Left ventricle myocardium superior (tissue), 1 donor: ENCODE results near the gene CAPN3. TPM values are rescaled to one million over a fixed set of nuclear protein-coding genes. Genes with fewer than 3 reads are reported as not detected.
"Not testable (repeated sequence)": the region's sequence is repeated elsewhere in the genome, so short reads cannot be mapped to it uniquely, and the experiment has no call there.

ENCODE experiments used
- ATAC-seq: fragments of 200-7000 bp; cut with Tn5 transposase; one replicate; pipeline ENCODE4 v1.9.1; 2020; ENCODE audit warnings: mild to moderate bottlenecking, moderate library complexity
- DNase-seq: peaks from one replicate; pipeline ENCODE4 v3.0.0-alpha.2; 2020
- intact Hi-C: fragments of 100-400 bp; cut with micrococcal nuclease; formaldehyde crosslinking; loops from one replicate; pipeline ENCODE4 v1.11.0; 2022
- long read RNA-seq: library from polyadenylated mRNA; unstranded; transcript quantifications from one replicate; pipeline ENCODE4 v2.0.0, GENCODE V29; 2021
- total RNA-seq: library from RNA; stranded (reverse); fragmentation: NEBNext Ultra II Directional; extraction: Animal tissue kit (Norgen Biotek cat#: 25700); gene quantifications from one replicate; pipeline ENCODE4 v1.2.1, GENCODE V29; 2021
- donor health status: DM: no; HTN: yes; CAD: no; lungs with severe emphysema.

The CAPN3 gene
- total RNA-seq = 3.8 TPM
- long read RNA-seq = 0 reads

- peak; percentile 92 for ATAC-seq
These were observed at the start of gene CAPN3 for GRCh38 chr15:42359249-42359648. TSS of gene CAPN3 (plus strand) at chr15:42359501. CDS start at chr15:42359806, 305 bp downstream.

DNA sequence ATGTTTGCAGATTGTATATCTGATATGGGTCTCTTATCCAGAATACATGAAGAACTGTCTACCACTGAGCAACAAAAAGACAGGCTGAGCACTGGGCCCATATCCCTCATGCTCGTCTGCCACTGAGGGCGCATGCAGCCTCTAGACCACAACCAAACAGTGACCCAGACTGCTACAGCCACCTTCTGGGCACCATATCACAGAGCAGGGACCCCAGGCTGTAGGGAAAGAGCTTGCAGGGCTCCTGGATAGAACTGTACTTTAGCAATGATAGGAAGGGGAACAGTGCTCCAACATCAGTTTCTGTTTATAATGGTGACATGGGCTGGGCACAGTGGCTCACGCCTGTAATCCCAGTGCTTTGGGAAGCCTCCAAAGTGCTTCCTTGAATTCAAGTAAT lies 45.8 kb upstream of the CAPN3 start:
- intact Hi-C loops = no loop called here
- DNase-seq (no peak), ATAC-seq (no peak)

More at GRCh38 chr15:42359249-42359648, at the start of gene CAPN3:
- no peak for DNase-seq
- intact Hi-C loops = no loop called here

DNA sequence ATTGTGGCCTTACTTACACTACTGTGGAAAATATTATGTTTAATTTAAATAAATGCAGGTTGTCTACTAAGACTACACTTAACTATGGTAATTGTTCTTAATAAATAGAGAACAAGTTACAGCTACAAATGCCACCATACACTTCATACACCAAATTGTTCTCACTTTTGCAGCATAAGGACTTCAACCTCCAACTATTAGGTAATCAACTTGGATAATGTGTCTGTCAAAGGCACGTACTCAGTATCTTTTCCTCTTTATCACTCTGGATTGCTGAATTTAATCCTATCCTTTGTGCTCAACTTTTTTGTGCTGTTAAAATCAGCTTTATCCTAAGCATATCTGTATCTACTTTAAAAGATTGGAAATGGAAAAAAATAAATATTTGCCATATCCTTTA lies 44.5 kb upstream of the CAPN3 start:
- ATAC-seq = no peak
- no peak for DNase-seq
- intact Hi-C loops = no loop called here

DNA sequence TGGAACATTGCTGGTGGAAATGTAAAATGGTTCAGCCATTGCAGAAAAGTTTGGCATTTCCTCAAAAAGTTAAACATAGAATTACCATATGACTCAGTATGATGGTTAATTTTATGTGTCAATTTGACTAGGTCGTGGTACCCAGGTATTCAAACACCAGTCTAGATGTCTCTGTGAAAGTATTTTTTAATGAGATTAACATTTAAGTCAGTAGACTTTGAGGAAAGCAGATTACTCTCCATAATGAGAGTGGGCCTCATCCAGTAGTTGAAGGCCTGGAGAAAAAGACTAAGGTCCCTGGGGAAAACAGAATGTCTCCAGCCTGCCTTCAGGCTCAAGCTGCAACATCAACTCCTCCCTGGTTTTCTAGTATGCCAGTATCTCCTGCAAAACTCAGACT lies 43.8 kb upstream of the CAPN3 start:
- intact Hi-C loops = no loop called here
- ATAC-seq = no peak

DNA sequence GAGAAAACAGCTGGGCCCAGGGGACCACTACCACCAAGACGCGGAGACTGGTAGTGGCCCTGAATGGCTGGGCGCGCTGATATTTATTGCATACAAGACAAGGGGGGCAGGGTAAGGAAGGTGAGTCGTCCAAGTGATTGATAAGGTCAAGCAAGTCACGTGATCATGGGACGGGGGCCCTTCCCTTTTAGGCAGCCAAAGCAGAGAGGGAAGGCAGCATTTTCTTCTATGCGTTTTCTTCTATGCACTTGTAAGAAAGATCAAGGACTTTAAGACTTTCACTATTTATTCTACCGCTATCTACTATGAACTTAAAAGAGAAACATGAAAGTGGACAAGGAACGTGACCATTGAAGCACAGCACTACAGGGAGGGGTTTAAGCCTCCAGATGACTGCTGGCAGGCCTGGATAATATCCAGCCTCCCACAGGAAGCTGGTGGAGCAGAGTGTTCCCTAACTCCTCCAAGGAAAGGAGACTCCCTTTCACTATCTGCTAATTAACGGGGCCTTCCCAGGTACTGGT lies 43.0 kb upstream of the CAPN3 start:
- DNase-seq, ATAC-seq, intact Hi-C loops: not testable (repeated sequence)

More for the DNA sequence above, 43.8 kb upstream of the CAPN3 start:
- no peak for DNase-seq

DNA sequence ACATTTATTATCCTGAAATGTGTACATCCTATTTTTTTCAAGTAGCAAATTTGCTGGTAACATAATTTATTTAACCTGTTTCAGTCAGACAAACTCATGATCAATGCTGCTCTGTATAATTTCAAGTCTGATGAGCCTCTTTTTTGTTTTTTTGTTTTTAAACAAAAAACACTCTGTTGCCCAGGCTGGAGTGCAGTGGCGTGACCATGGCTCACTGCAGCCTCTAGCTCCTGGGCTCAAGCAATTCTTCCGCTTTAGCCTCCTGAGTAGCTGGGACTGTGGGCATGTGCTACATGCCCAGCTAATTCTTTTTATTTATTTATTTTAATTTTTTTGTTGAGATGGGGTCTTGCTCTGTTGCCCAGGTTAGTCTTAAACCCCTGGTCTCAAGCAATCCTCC lies 40.1 kb upstream of the CAPN3 start:
- no peak for DNase-seq
- no peak for ATAC-seq
- intact Hi-C loops = no loop called here

GRCh38 chr15:42324308-42324707 lies 35.0 kb upstream of the CAPN3 start:
- DNase-seq (no peak), ATAC-seq (no peak)
- intact Hi-C loops = no loop called here

- ATAC-seq (no peak), DNase-seq (no peak)
- intact Hi-C loops = no loop called here
These were observed 30.1 kb upstream of the CAPN3 start for GRCh38 chr15:42329161-42329560.

- no peak for DNase-seq
- intact Hi-C loops = no loop called here
These were observed 29.3 kb upstream of the CAPN3 start for GRCh38 chr15:42329992-42330391.

GRCh38 chr15:42331235-42331634 lies 28.1 kb upstream of the CAPN3 start:
- intact Hi-C loops = no loop called here
- DNase-seq (no peak), ATAC-seq (peak; percentile 99)

More at GRCh38 chr15:42329992-42330391, 29.3 kb upstream of the CAPN3 start:
- no peak for ATAC-seq

DNA sequence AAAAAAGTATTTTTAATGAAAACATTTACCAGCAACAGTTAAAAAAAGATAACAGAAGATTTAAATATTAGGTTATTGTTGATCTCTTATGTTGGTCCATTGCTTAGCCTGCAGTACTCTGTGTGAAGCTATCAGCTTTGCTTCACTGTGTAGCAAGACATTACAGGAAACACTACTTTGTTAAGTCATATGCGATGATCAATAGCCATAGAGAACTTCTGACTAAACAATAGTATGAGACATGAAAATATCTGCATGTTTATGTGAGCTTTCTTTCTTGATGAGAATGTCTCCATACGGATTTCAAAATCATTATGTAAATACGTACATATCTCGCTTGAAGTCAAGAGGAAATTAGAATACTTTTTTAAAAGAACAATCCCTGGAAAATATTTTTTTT lies 27.0 kb upstream of the CAPN3 start:
- ATAC-seq = no peak
- DNase-seq = no peak
- intact Hi-C loops = no loop called here

GRCh38 chr15:42335074-42335473 lies 24.2 kb upstream of the CAPN3 start:
- intact Hi-C loops = no loop called here
- ATAC-seq = no peak
- DNase-seq = no peak

GRCh38 chr15:42336650-42337049 lies 22.7 kb upstream of the CAPN3 start:
- DNase-seq, intact Hi-C loops, ATAC-seq: not testable (repeated sequence)

DNA sequence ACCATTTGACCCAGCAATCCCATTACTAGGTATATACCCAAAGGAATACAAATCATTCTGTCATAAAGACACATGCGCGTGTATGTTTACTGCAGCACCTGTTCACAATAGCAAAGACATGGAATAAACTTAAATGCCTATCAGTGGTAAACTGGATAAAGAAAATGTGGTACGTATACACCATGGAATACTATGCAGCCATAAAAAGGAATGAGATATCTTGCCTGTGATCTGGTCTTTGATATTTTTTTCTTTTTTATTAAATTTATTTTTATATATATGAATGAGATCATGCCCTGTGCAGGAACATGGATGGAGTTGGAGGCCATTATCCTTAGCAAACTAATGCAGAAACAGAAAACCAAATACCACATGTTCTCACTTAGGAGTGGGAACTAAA lies 22.2 kb upstream of the CAPN3 start:
- intact Hi-C loops, DNase-seq, ATAC-seq: not testable (repeated sequence)

DNA sequence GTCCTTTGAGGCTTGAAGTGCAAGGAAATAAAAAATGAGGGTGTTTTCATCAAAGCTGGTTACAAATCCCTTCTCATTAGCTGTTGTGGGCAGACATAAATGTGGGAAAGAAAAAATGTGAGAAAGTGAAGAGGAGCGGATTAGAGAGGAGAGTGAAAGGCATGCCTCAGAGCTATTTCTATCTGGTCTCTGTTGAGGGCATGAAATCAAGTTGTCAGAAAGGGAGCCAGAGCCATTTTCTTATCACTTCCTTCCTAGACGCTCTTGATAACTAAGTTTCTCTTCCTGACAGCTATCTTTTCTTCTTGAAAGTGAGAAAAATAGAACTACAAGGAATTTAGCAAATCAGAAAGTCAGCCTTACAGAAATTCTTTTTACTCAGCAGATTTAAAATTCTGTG lies 20.8 kb upstream of the CAPN3 start:
- DNase-seq = no peak
- intact Hi-C loops = no loop called here
- no peak for ATAC-seq

GRCh38 chr15:42343596-42344232 lies 15.6 kb upstream of the CAPN3 start:
- ATAC-seq = no peak
- intact Hi-C loops = no loop called here
- DNase-seq = no peak

GRCh38 chr15:42344763-42345162 lies 14.5 kb upstream of the CAPN3 start:
- ATAC-seq (peak; percentile 62), DNase-seq (no peak)
- intact Hi-C loops = no loop called here

GRCh38 chr15:42345504-42345903 lies 13.8 kb upstream of the CAPN3 start:
- DNase-seq (no peak), ATAC-seq (no peak)
- intact Hi-C loops = no loop called here

DNA sequence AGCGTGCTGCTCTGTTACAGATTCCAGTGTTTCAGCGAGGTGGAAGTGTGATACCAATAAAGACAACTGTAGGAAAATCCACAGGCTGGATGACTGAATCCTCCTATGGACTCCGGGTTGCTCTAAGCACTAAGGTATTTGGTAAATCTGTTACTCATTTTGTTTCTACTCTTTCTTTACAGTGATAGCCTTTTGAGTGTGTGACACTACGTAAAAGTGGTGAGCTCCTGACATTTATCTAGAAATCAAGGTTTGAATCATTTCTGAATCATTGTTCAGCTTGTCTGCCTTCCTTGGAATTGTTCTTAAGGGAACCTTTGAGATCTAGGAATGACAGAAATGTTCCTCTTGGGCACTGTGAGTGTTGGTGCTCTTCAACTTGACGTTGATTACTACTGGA lies 11.2 kb upstream of the CAPN3 start:
- intact Hi-C loops = no loop called here
- no peak for ATAC-seq
- no peak for DNase-seq

DNA sequence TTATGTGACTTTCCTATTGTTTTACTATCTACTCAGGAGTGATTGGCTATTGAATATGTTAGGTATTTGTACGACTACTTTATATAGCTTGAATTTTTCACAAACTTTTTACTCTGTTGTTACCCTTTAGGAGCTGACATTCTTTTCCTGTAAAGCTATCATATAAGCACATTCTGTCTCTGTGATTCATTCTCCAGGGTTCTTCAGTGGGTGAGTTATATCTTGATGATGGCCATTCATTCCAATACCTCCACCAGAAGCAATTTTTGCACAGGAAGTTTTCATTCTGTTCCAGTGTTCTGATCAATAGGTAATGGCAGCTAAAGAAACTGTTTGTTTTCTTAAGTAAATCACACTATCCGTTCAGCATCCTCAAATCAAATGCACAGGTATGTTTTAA lies 10.1 kb upstream of the CAPN3 start:
- ATAC-seq (no peak), DNase-seq (no peak)
- intact Hi-C loops = no loop called here

- ATAC-seq = no peak
- intact Hi-C loops = no loop called here
- DNase-seq = no peak
These were observed 6.9 kb upstream of the CAPN3 start for GRCh38 chr15:42352401-42352800.
